ENCODE data around the gene PNPLA4.

- TF ChIP-seq CTCF (IDR thresholded peaks at IDR 0.05; ENCODE audit: insufficient read depth, low read depth, low read length): no peak
- TF ChIP-seq EZH2 (IDR thresholded peaks at IDR 0.05; ENCODE audit: insufficient read depth, low read length): no peak
Measured at GRCh38 chrX:7891928-7892327, 35.3 kb downstream of the PNPLA4 start.
